ENCODE measurements around the gene PSG4.
"Not testable (repeated sequence)": the region's sequence is repeated elsewhere in the genome, so short reads cannot be mapped to it uniquely, and the experiment has no call there.

Gene PSG4

GRCh38 chr19:43198686-43199419, 6.6 kb downstream of the PSG4 start:
- DNase-seq (ENCODE audit: extremely low read depth in 1 of 2, low read depth in 1 of 2) = not testable (repeated sequence)

- DNase-seq (ENCODE audit: extremely low read depth in 1 of 2, low read depth in 1 of 2) = not testable (repeated sequence)
Measured at GRCh38 chr19:43197666-43198397, 7.6 kb downstream of the PSG4 start.

GRCh38 chr19:43194397-43194796, 11.0 kb downstream of the PSG4 start:
- DNase-seq (ENCODE audit: extremely low read depth in 1 of 2, low read depth in 1 of 2) = not testable (repeated sequence)

- not testable (repeated sequence) for DNase-seq (ENCODE audit: extremely low read depth in 1 of 2, low read depth in 1 of 2)
Measured at GRCh38 chr19:43192381-43193155, 12.9 kb downstream of the PSG4 start.

- DNase-seq (ENCODE audit: extremely low read depth in 1 of 2, low read depth in 1 of 2) = not testable (repeated sequence)
Measured at GRCh38 chr19:43188092-43188491, 17.3 kb downstream of the PSG4 start.

- not testable (repeated sequence) for DNase-seq (ENCODE audit: extremely low read depth in 1 of 2, low read depth in 1 of 2)
Measured at GRCh38 chr19:43186311-43186935, 19.0 kb downstream of the PSG4 start, which contains the start of gene PSG5. Gene PSG5 (minus strand): TSS chr19:43186536. CDS start chr19:43186405, 131 bp downstream.

GRCh38 chr19:43181869-43182771, 23.3 kb downstream of the PSG4 start:
- DNase-seq (ENCODE audit: extremely low read depth in 1 of 2, low read depth in 1 of 2) = not testable (repeated sequence)

GRCh38 chr19:43179569-43180147, 25.8 kb downstream of the PSG4 start:
- not testable (repeated sequence) for DNase-seq (ENCODE audit: extremely low read depth in 1 of 2, low read depth in 1 of 2)

GRCh38 chr19:43178577-43178976, 26.9 kb downstream of the PSG4 start:
- DNase-seq (ENCODE audit: extremely low read depth in 1 of 2, low read depth in 1 of 2) = not testable (repeated sequence)

GRCh38 chr19:43165906-43166305, 39.5 kb downstream of the PSG4 start:
- DNase-seq (ENCODE audit: extremely low read depth in 1 of 2, low read depth in 1 of 2) = not testable (repeated sequence)

- DNase-seq (ENCODE audit: extremely low read depth in 1 of 2, low read depth in 1 of 2) = not testable (repeated sequence)
Measured at GRCh38 chr19:43163135-43163534, 42.3 kb downstream of the PSG4 start.

GRCh38 chr19:43162261-43162660, 43.2 kb downstream of the PSG4 start:
- not testable (repeated sequence) for DNase-seq (ENCODE audit: extremely low read depth in 1 of 2, low read depth in 1 of 2)

GRCh38 chr19:43152214-43152613, 53.2 kb downstream of the PSG4 start:
- DNase-seq (ENCODE audit: extremely low read depth in 1 of 2, low read depth in 1 of 2) = no peak

GRCh38 chr19:43149788-43150187, 55.6 kb downstream of the PSG4 start:
- DNase-seq (ENCODE audit: extremely low read depth in 1 of 2, low read depth in 1 of 2) = not testable (repeated sequence)

- no peak for DNase-seq (ENCODE audit: extremely low read depth in 1 of 2, low read depth in 1 of 2)
Measured at GRCh38 chr19:43148233-43148632, 57.2 kb downstream of the PSG4 start.
